ENCODE data around the gene KCNQ4.

Gene KCNQ4

GRCh38 chr1:40820911-40821693 lies 37.5 kb downstream of the KCNQ4 start:
- no peak for TF ChIP-seq CTCF (IDR thresholded peaks at IDR 0.05)

- no peak for TF ChIP-seq CTCF (IDR thresholded peaks at IDR 0.05)
Measured at GRCh38 chr1:40822890-40823289, 39.3 kb downstream of the KCNQ4 start.

GRCh38 chr1:40823345-40823744 lies 39.8 kb downstream of the KCNQ4 start:
- TF ChIP-seq CTCF (IDR thresholded peaks at IDR 0.05) = no peak

- TF ChIP-seq CTCF (IDR thresholded peaks at IDR 0.05) = no peak
Measured at GRCh38 chr1:40823983-40824382, 40.4 kb downstream of the KCNQ4 start.

GRCh38 chr1:40824591-40825434 lies 41.2 kb downstream of the KCNQ4 start:
- TF ChIP-seq CTCF (IDR thresholded peaks at IDR 0.05) = no peak

GRCh38 chr1:40825435-40825788 lies 41.8 kb downstream of the KCNQ4 start:
- TF ChIP-seq CTCF (IDR thresholded peaks at IDR 0.05) = no peak

- no peak for TF ChIP-seq CTCF (IDR thresholded peaks at IDR 0.05)
Measured at GRCh38 chr1:40825996-40826395, 42.4 kb downstream of the KCNQ4 start.

All from LNCAP (cell line).